GM19468 (cell line): ENCODE data around the gene RAB1A.

Experiments
- ATAC-seq: cut with Tn5 transposase; IDR thresholded peaks from one replicate; pipeline ENCODE4 v1.9.1; 2021; ENCODE audit warnings: mild to moderate bottlenecking, moderate library complexity, moderate number of reproducible peaks; ENCODE audit not compliant: unreplicated experiment; ENCODE audit errors: extremely low read depth

RAB1A gene

GRCh38 chr2:65098741-65099140 lies 31.2 kb downstream of the RAB1A start:
- no peak for ATAC-seq

GRCh38 chr2:65097844-65098243 lies 32.1 kb downstream of the RAB1A start:
- ATAC-seq: no peak

- ATAC-seq: no peak
Measured at GRCh38 chr2:65096948-65097347, 33.0 kb downstream of the RAB1A start.

GRCh38 chr2:65093211-65093610 lies 36.7 kb downstream of the RAB1A start:
- ATAC-seq: no peak

- no peak for ATAC-seq
Measured at GRCh38 chr2:65092791-65093190, 37.1 kb downstream of the RAB1A start.

GRCh38 chr2:65085148-65085547 lies 44.8 kb downstream of the RAB1A start:
- ATAC-seq: no peak

- ATAC-seq: no peak
Measured at GRCh38 chr2:65081232-65081685, 48.6 kb downstream of the RAB1A start.

- no peak for ATAC-seq
Measured at GRCh38 chr2:65079017-65079416, 50.9 kb downstream of the RAB1A start.

GRCh38 chr2:65077898-65078297 lies 52.0 kb downstream of the RAB1A start:
- no peak for ATAC-seq

- no peak for ATAC-seq
Measured at GRCh38 chr2:65076345-65076710, 53.6 kb downstream of the RAB1A start.

GRCh38 chr2:65075605-65076344 lies 54.1 kb downstream of the RAB1A start:
- ATAC-seq: no peak

- no peak for ATAC-seq
Measured at GRCh38 chr2:65075176-65075575, 54.7 kb downstream of the RAB1A start.

GRCh38 chr2:65073879-65074565 lies 55.9 kb downstream of the RAB1A start:
- ATAC-seq: no peak

GRCh38 chr2:65072181-65072970 lies 57.5 kb downstream of the RAB1A start:
- peak; percentile 54 for ATAC-seq

- ATAC-seq: no peak
Measured at GRCh38 chr2:65071499-65072180, 58.3 kb downstream of the RAB1A start.

- ATAC-seq: no peak
Measured at GRCh38 chr2:65070856-65071255, 59.0 kb downstream of the RAB1A start.

GRCh38 chr2:65070172-65070830 lies 59.6 kb downstream of the RAB1A start:
- no peak for ATAC-seq

- no peak for ATAC-seq
Measured at GRCh38 chr2:65069439-65069824, 60.5 kb downstream of the RAB1A start.

GRCh38 chr2:65067806-65068553 lies 61.9 kb downstream of the RAB1A start:
- ATAC-seq: no peak
